GM18508 (cell line): Measurements from ENCODE around the gene SORL1.

Experiments
- ATAC-seq: cut with Tn5 transposase; IDR thresholded peaks from one replicate; pipeline ENCODE4 v1.9.1; 2021; ENCODE audit warnings: moderate number of reproducible peaks; ENCODE audit not compliant: insufficient read depth, unreplicated experiment

Gene SORL1

GRCh38 chr11:121553389-121553788, 101.3 kb downstream of the SORL1 start:
- ATAC-seq, result no peak

DNA sequence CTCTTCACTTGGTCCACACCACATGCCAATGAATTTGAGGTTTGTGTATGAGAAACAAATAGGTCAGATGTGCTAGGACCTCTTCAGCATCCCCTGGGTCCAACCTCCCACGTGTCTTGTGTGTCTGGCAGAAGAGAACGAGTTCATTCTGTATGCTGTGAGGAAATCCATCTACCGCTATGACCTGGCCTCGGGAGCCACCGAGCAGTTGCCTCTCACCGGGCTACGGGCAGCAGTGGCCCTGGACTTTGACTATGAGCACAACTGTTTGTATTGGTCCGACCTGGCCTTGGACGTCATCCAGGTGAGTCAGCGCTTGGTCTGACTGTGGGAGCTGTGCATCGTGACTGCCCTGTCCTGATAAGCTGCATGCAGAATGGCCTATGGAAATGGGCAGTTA, 101.7 kb downstream of the SORL1 start:
- ATAC-seq, result no peak

GRCh38 chr11:121554552-121554951, 102.4 kb downstream of the SORL1 start:
- ATAC-seq, result no peak

GRCh38 chr11:121555121-121555520, 103.0 kb downstream of the SORL1 start:
- no peak for ATAC-seq

- no peak for ATAC-seq
These were observed 104.8 kb downstream of the SORL1 start for GRCh38 chr11:121556937-121557336.

GRCh38 chr11:121557348-121557747, 105.2 kb downstream of the SORL1 start:
- no peak for ATAC-seq

DNA sequence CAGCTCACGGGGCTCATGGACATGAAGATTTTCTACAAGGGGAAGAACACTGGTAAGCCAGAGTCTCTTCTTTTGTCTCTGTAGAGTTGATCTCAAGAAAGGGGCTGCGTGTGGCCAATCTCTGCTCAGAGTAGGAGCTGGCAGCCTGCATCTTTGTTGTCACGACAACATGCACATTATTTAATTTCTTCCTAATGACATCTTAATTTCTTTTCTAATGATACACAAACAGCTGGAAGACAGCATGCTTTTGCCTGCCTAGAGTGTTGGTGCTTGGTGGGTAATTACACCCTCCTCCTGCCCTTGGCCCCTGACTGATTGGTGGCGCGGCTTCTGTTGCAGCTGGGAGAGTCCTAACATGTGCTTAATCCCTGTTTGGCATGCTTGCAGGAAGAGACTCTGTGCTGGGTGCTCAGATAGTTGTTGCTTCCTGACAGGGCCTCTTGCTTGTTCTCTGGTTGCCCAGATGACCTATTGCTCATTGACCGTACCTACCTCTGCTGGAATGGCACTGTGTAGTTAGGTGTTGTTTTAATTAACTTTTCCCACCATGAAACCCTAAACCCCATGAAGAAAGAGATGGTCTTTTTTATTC, 107.6 kb downstream of the SORL1 start:
- no peak for ATAC-seq

DNA sequence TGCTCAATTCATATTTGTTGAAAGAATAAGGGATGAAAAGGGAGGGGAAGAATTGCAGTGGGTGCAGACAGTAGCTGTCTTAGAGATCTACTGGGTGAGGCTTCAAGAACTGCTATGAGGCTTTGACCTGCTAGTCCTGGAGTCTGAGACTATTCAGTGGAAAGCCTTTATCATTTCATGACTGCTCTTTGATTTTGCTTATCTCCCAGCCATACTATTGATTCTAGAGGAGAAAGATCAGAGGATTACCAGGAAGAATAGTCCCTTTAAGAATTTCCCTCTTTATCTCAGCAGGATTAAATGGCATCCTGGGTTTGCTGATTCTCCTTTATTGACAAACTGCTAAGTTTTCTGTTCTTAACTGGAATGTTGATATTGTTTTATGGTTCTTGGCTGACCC, 108.1 kb downstream of the SORL1 start:
- no peak for ATAC-seq

DNA sequence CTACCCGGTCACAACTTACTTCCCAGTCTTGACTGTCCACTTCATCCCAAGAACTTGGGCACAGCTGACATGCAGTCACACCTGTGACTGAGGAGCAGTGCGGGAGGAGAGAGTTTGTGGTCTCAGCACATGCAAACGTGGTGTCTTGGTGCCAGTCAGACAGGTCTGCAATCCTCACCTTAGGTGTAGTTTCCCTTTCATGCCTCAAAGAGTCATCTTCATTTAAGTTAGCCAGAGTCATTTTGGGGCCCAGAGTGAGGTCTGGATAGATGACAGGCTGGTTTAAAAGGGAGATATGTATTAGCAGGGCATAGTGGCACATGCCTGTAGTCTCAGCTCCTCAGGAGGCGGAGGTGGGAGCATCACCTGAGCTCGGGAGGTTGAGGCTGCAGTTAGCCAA, 109.1 kb downstream of the SORL1 start:
- ATAC-seq, result no peak

DNA sequence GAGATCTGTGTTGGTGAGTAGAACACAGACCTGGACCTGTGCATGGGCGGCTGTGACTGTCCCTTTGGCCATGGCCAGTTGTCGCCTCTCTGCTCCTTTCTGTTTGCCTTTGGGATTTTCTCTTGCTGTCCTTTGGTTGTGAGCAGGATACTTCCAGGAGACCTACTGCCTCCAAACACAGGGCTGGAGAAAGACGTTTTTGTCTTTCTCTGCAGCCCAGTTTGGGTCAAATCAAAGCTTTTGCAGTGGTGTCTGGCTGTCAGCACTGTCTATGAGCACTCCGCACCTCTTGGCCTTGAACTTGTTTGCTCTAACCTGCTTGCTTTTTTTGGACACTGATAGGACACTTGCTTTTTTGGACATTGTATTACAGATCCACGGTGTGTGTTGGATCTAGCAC, 109.6 kb downstream of the SORL1 start:
- no peak for ATAC-seq

GRCh38 chr11:121563003-121563402, 110.9 kb downstream of the SORL1 start:
- no peak for ATAC-seq

GRCh38 chr11:121563900-121564822, 112.0 kb downstream of the SORL1 start:
- ATAC-seq, result no peak

DNA sequence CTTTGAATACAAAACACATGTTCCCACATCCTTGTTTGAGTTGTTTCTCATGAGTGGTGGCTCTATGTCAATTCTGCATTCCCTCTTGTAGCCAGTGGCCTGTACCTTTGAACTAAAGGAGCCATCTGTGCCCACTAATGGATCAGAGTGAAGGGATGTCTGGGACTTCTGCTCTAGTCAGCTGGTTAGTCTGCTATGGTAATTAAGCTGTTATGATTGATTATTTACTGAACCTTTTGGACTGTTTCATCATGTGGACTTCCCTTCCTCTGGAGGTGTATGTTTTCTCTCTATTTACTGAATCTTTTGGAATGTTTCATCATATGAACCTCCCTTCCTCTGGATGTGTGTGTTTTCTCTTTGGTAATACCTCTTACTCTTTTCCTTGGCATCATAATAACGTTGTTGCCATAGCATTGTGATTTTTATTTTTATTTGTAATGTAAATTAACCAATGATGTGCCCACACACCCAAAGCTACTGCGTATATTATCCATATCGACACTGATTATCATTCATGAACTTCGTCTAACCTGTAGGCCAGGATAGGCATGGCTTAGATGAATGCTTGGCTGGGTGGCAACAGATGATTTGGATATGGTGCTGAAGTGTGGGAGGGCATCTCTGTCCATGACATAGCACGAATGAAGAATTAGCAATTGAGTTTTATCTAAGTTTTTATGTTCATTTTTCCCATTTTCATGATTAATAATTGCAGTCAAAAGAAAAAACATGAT, 113.0 kb downstream of the SORL1 start:
- no peak for ATAC-seq

DNA sequence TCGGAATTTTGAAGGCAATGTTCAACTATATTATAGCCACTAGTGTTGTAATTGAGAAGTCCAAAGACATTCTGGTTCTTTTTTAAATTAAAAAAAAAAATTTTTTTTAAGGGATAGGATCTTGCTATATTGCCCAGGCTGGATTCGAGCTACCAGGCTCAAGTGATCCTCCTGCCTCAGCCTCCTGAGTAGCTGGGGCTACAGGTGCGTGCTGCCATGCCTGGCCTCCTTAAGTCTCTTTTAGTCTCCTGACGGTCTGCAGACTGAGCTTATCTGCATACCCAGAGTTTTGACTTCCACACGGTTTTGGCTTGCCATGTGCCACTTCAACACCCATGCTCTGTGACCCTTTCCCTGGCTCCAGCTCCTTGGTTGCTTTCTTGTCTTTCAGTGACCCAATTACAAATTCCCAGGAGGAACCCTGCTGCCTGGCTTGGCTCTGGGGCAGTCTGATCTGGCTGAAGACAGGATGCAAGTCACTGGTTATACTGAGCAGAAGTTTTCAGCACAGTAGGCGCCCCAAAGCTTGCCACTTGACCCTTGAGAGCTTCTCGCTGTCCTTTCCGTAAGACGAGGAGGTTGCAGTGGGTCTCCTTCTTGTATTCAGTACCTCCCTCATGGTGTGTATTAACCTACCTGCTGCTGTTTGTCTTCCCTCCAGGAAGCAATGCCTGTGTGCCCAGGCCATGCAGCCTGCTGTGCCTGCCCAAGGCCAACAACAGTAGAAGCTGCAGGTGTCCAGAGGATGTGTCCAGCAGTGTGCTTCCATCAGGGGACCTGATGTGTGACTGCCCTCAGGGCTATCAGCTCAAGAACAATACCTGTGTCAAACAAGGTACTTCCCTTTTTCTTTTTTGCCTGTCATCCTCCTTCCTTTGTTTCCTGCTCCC, 114.4 kb downstream of the SORL1 start:
- no peak for ATAC-seq

GRCh38 chr11:121567995-121568394, 115.9 kb downstream of the SORL1 start:
- ATAC-seq, result no peak

DNA sequence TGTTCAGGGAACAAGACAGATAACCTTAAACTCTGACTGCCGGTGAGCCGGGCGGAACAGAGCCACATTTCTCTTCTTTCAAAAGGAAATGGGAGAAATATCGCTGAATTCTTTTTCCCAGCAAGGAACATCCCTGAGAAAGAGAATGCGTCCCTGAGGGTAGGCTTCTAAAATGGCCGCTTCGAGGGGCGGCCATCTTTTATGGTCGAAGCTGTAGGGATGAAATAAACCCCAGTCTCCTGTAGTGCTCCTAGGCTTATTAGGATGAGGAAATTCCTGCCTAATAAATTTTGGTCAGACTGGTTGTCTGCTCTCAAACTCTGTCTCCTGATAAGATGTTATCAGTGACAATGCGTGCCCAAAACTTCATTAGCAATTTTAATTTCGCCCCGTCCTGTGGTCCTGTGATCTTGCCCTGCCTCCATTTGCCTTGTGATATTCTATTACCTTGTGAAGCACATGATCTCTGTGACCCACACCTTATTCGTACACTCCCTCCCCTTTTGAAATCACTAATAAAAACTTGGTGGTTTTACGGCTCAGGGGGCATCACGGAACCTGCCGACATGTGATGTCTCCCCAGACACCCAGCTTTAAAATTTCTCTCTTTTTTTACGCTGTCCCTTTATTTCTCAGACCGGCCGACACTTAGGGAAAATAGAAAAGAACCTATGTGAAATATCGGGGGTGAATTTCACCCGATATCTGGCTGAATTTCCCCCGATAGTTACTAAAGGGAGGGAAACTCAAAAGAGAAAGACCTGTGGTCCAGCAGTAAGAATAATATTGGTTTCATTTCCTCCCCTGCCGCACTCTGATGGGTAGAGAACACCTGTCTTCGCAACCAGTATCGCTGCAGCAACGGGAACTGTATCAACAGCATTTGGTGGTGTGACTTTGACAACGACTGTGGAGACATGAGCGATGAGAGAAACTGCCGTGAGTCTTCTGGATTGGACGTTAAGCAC, 117.5 kb downstream of the SORL1 start:
- ATAC-seq, result peak; percentile 94

DNA sequence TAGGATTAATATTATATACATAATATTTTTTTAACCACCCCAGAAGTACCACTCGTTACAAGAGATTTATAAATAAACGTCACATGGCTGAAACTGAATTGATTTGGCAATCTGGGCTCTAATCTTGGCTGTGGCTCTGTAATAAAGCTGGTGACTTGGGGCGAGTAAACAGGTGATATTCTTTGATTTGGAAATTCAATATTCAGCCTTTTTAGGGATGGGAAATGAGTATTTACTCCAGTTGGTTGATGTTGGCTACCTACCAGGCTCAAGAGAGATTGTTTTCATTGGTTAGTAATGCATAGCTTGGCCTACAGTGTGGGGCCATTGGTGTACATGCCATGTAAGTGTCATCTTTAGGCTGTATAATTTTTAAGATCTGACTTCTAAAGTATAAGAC, 118.3 kb downstream of the SORL1 start:
- no peak for ATAC-seq

DNA sequence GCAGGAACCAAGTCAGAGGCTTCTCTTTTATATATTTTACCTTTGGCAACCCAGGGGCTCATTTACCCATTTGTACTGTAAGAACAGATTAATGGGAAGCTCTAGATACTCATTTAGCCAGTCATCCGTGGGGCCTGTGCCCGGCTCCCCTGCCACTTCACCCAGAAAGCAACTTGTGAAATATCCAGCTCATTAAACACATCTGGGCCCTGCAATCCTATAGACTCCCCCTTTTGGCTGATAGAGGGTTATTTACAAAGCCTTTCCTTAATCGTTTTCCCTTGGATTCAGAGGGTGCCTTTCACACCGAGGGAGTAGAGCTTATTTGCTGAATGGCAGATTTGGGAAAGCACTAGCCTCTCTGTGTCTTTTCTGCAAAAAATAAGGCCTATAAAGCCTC, 119.4 kb downstream of the SORL1 start:
- no peak for ATAC-seq

- no peak for ATAC-seq
These were observed 120.5 kb downstream of the SORL1 start for GRCh38 chr11:121572571-121573059.
